Hepatocyte (in vitro differentiated cells): ENCODE measurements around the gene FAIM.

ENCODE experiments used
- CTCF ChIP-seq: fragments of 200-600 bp; sonication (generic); IDR thresholded peaks from 2 replicates; pipeline ENCODE4 v1.5.1; 2016; ENCODE audit warnings: antibody characterized with exemption, mild to moderate bottlenecking; ENCODE audit not compliant: poor library complexity
- EZH2 ChIP-seq: fragments of 200-600 bp; sonication (generic); IDR thresholded peaks from 2 replicates; pipeline ENCODE4 v1.6.1; 2016; ENCODE audit warnings: antibody characterized with exemption, mild to moderate bottlenecking, borderline replicate concordance
- EZH2phosphoT487 ChIP-seq: fragments of 200-600 bp; sonication (generic); IDR thresholded peaks from one replicate; pipeline ENCODE4 v1.6.1; 2018; ENCODE audit warnings: antibody characterized with exemption, mild to moderate bottlenecking, low read depth, moderate library complexity; ENCODE audit not compliant: unreplicated experiment, severe bottlenecking

- TF ChIP-seq CTCF (no peak), EZH2 (no peak), EZH2phosphoT487 (no peak)
These were observed 35.4 kb upstream of the FAIM start for GRCh38 chr3:138573138-138573537.
